ENCODE measurements around the gene KCNH8.

KCNH8 gene

GRCh38 chr3:19539518-19540392, 391.4 kb downstream of the KCNH8 start:
- no peak overlapping the region for H3K4me3 ChIP-seq (ENCODE audit: low read length)
- no peak for DNase-seq (ENCODE audit: low read depth, low spot score)

DNA sequence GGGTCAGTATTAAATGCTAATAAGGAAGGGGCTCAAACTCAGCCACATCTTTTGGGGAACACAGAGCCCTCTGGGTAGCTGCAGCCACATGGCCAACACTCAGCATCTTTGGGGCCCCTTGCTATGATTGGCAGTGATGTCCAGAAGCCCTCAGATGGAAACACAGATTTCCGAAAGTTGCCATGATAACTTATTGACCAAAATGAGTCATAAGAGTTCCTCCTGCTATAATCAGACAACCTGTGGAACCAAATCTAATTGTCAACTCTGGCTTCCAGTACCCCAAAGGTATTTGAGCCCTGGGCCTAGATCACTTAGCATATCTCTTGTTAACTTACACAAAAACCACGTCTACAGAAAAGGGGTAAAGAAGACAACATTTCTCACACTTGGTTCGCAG, 392.2 kb downstream of the KCNH8 start:
- H3K4me3 ChIP-seq (ENCODE audit: low read length) = no peak overlapping the region
- no peak for DNase-seq (ENCODE audit: low read depth, low spot score)

- no peak for DNase-seq (ENCODE audit: low read depth, low spot score)
- H3K4me3 ChIP-seq (ENCODE audit: low read length) = no peak overlapping the region
These were observed 393.0 kb downstream of the KCNH8 start for GRCh38 chr3:19541284-19541683.

- no peak for DNase-seq (ENCODE audit: low read depth, low spot score)
- no peak overlapping the region for H3K4me3 ChIP-seq (ENCODE audit: low read length)
These were observed 395.0 kb downstream of the KCNH8 start for GRCh38 chr3:19543212-19543841.

DNA sequence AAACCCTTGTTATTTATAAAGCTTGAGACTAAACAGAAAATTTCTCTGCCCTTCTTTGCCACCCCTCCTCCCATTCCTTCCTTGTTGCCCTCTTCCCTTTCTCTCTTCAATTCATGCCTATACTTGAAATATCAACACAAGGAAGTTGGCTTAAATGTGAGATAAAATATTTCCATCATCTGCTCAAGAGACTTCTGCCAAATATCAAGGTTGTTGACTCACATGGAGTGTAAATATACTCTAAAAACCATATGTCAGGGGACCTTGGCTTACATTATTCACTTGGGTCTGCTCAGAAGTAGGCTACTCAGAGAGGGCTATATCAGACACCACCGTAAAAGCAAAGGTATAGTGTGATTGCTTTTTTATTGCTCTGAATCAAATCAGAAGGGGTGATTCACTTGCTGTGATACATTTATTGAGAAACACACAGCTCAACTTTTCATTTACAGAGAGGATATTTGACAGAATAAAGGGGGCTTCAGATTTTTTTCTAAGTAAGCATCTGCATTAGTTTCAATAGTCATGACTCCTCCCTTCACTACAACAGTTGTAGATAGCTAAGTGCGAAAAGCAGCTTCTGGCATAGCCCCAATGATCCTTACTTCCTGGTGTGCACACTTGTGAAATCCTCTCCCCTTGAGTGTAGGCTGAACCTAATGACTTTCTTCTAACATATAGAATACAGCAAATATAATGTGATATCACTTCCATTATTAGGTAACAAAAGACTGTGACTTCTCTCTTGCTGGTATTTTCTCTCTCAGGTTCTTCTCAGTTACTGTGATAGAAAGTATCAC, 399.6 kb downstream of the KCNH8 start:
- H3K4me3 ChIP-seq (ENCODE audit: low read length) = no peak overlapping the region
- no peak for DNase-seq (ENCODE audit: low read depth, low spot score)

DNA sequence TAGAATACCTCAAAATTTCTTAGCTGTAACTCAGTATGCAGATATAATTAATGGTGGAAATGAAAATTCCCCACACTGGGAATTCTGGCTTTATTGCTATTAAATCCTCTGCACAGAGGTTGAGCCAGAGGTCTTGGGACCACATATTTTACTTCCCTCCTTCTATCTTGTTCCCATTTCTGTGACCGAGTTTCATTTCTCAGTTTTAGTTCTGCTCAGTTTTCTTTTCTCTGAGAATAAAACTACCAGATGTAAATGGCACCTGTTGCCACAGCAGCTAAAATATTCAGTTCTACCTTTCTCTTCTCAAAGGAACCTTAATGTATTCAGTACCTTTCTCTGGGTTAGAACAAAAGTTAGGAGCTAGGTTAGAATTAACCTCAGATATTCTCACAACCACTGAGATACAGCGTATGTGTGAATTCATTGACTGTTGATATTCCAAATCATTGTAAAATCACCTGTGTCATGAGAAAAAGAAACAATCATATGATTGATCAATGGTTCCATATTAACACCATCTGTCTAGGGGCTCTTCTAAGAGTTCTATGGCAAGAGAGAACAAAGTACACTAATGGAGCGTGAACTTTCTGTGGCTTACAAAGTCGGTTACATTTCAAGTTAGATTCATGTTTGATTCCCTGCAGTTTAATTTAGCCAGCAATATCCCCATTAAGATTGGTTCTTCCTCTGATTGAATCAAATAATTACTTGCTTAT, 411.6 kb downstream of the KCNH8 start:
- DNase-seq (ENCODE audit: low read depth, low spot score) = no peak
- no peak overlapping the region for H3K4me3 ChIP-seq (ENCODE audit: low read length)

- DNase-seq (ENCODE audit: low read depth, low spot score) = no peak
- no peak overlapping the region for H3K4me3 ChIP-seq (ENCODE audit: low read length)
These were observed 425.3 kb downstream of the KCNH8 start for GRCh38 chr3:19573644-19574043.

GRCh38 chr3:19574268-19574667, 426.0 kb downstream of the KCNH8 start:
- DNase-seq (ENCODE audit: low read depth, low spot score) = no peak
- H3K4me3 ChIP-seq (ENCODE audit: low read length) = no peak overlapping the region

DNA sequence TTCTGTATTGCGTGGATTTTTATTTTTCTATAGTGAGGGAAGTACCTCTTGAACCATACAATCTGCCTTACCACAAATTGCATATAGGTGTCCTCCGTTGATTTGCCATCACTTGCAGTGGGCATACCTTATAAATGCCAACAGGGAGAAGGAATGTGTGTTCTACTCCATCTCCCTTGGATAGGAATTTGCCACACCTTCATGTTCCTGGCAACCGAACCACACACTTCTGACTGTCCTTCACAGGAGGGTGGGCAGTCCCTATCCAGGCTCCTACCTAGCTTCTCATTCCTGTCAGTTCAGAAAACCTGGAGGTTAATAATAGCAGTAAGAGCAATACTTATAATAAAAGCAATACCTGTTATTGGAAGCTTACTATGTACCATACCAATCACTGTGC, 428.0 kb downstream of the KCNH8 start:
- no peak overlapping the region for H3K4me3 ChIP-seq (ENCODE audit: low read length)
- no peak for DNase-seq (ENCODE audit: low read depth, low spot score)

All from Jurkat, Clone E6-1 (cell line).